Endodermal cell (in vitro differentiated cells): ENCODE data around the gene KIAA1614. TPM values are rescaled to one million over a fixed set of nuclear protein-coding genes. Genes with fewer than 3 reads are reported as not detected.

Source experiments
- DNase-seq: peaks from one replicate; pipeline ENCODE4 v3.0.0-alpha.2; 2017
- H3K27ac ChIP-seq: 2 replicates; pipeline ENCODE4 v1.5.1; 2013; ENCODE audit warnings: mild to moderate bottlenecking, low read depth, low read length, moderate library complexity
- H3K27me3 ChIP-seq: 2 replicates; pipeline ENCODE4 v1.6.1; 2013; ENCODE audit warnings: mild to moderate bottlenecking, low read length, moderate library complexity; ENCODE audit not compliant: insufficient read depth, control insufficient read depth, poor library complexity, severe bottlenecking
- H3K36me3 ChIP-seq: 2 replicates; pipeline ENCODE4 v1.7.0; 2013; ENCODE audit warnings: mild to moderate bottlenecking, low read length, moderate library complexity; ENCODE audit not compliant: control insufficient read depth, insufficient read depth
- H3K4me1 ChIP-seq: one replicate; pipeline ENCODE4 v1.7.0; 2013; ENCODE audit warnings: low read length; ENCODE audit not compliant: control insufficient read depth, insufficient read depth
- H3K4me3 ChIP-seq: 2 replicates; pipeline ENCODE4 v1.5.1; 2013; ENCODE audit warnings: mild to moderate bottlenecking, low read length, moderate library complexity
- H3K9ac ChIP-seq: 2 replicates; pipeline ENCODE4 v1.6.1; 2013; ENCODE audit warnings: mild to moderate bottlenecking, low read length, moderate library complexity; ENCODE audit not compliant: poor library complexity, severe bottlenecking; ENCODE audit errors: extremely low read depth
- H3K9me3 ChIP-seq: 2 replicates; pipeline ENCODE4 v1.6.1; 2013; ENCODE audit warnings: mild to moderate bottlenecking, low read length, moderate library complexity; ENCODE audit not compliant: control insufficient read depth
- H3K27ac Mint-ChIP-seq: 2 replicates; pipeline ENCODE4 v1.8.0; 2020; ENCODE audit warnings: mixed read lengths
- H3K27me3 Mint-ChIP-seq: 2 replicates; pipeline ENCODE4 v1.8.0; 2021; ENCODE audit warnings: mild to moderate bottlenecking, mixed read lengths; ENCODE audit not compliant: insufficient read depth
- H3K36me3 Mint-ChIP-seq: 2 replicates; pipeline ENCODE4 v1.8.0; 2020; ENCODE audit warnings: low read depth, mixed read lengths
- H3K4me1 Mint-ChIP-seq: 2 replicates; pipeline ENCODE4 v1.8.0; 2020; ENCODE audit warnings: mixed read lengths
- H3K4me3 Mint-ChIP-seq: 2 replicates; pipeline ENCODE4 v1.8.0; 2020; ENCODE audit warnings: mild to moderate bottlenecking, moderate library complexity, mixed read lengths
- H3K9me3 Mint-ChIP-seq: 2 replicates; pipeline ENCODE4 v1.8.0; 2020; ENCODE audit warnings: mild to moderate bottlenecking, mixed read lengths
- CTCF ChIP-seq: fragments of 200-600 bp; sonication (generic); conservative IDR thresholded peaks from 2 replicates; pipeline ENCODE4 v1.5.0; 2021; ENCODE audit warnings: antibody characterized with exemption, mild to moderate bottlenecking
- WGBS, 2 experiments: methylation state at CpG; one replicate each; pipeline versions ENCODE4 v1.1.5 to v1.1.7; 2013; ENCODE audit warnings: missing lambda C conversion rate in 2 of 2, mixed read lengths in 1 of 2; ENCODE audit not compliant: insufficient coverage in 1 of 2, insufficient read length in 1 of 2; 5-methylcytosine and 5-hydroxymethylcytosine counted together
- total RNA-seq, 2 donors: library from RNA; stranded (reverse); fragmentation: NEBNext Ultra II Directional in 1 of 2; extraction: Animal tissue kit (Norgen Biotek cat#: 25700) in 1 of 2; gene quantifications; 2 replicates in 1 of 2; 3 replicates in 1 of 2; pipeline ENCODE4 v1.2.1, GENCODE V29; 2021

Gene KIAA1614
- total RNA-seq, 2 donors from 2014 or later = 3.3 to 5.8 TPM

GRCh38 chr1:180888870-180889269 is 23.8 kb upstream of the KIAA1614 start:
- Histone ChIP-seq H3K9me3 (no peaks in the 10 kb centered on the region), H3K27ac (no peak overlapping the region), H3K36me3 (no peaks in the 10 kb centered on the region), H3K4me1 (peaks cover 5% of the 10 kb centered on the region), H3K27me3 (no peaks in the 10 kb centered on the region), H3K9ac (no peak overlapping the region), H3K4me3 (no peak overlapping the region)
- Mint-ChIP-seq H3K36me3 (peaks cover 5% of the 10 kb centered on the region), H3K27me3 (no peaks in the 10 kb centered on the region), H3K27ac (no peak overlapping the region), H3K4me1 (peaks cover 8% of the 10 kb centered on the region), H3K9me3 (no peaks in the 10 kb centered on the region), H3K4me3 (no peak overlapping the region)
- WGBS, 2 experiments = 92 to 98% methylated on average over 1 of the region's 1 CpG
- no peak for TF ChIP-seq CTCF
- DNase-seq = no peak

GRCh38 chr1:180889325-180889724 is 23.4 kb upstream of the KIAA1614 start:
- no peaks in the 10 kb centered on the region for H3K27me3 Mint-ChIP-seq
- no peaks in the 10 kb centered on the region for H3K9me3 Mint-ChIP-seq
- Histone ChIP-seq H3K4me1 (peaks cover 5% of the 10 kb centered on the region), H3K27me3 (no peaks in the 10 kb centered on the region), H3K27ac (no peak overlapping the region), H3K4me3 (no peak overlapping the region), H3K9ac (no peak overlapping the region), H3K36me3 (no peaks in the 10 kb centered on the region), H3K9me3 (no peaks in the 10 kb centered on the region)
- H3K27ac Mint-ChIP-seq = no peak overlapping the region
- peak; percentile 63 for TF ChIP-seq CTCF
- H3K4me1 Mint-ChIP-seq = peaks cover 8% of the 10 kb centered on the region
- no peak for DNase-seq
- 60 to 80% methylated on average over 1 of the region's 2 CpGs for WGBS, 2 experiments
- peaks cover under 1% of the 10 kb centered on the region for H3K36me3 Mint-ChIP-seq
- no peak overlapping the region for H3K4me3 Mint-ChIP-seq

- Histone ChIP-seq H3K9ac (no peak overlapping the region), H3K27ac (no peak overlapping the region), H3K36me3 (no peaks in the 10 kb centered on the region), H3K4me1 (peaks cover 5% of the 10 kb centered on the region), H3K9me3 (no peaks in the 10 kb centered on the region), H3K4me3 (no peak overlapping the region), H3K27me3 (no peaks in the 10 kb centered on the region)
- TF ChIP-seq CTCF = no peak
- DNase-seq = no peak
- Mint-ChIP-seq H3K27ac (no peak overlapping the region), H3K36me3 (no peaks in the 10 kb centered on the region), H3K4me3 (no peak overlapping the region), H3K27me3 (no peaks in the 10 kb centered on the region), H3K4me1 (peaks cover 8% of the 10 kb centered on the region), H3K9me3 (no peaks in the 10 kb centered on the region)
- 95 to 100% methylated on average over 5 of the region's 5 CpGs for WGBS, 2 experiments
Observed at GRCh38 chr1:180892272-180892671, 20.4 kb upstream of the KIAA1614 start.
